ACC112 (cell line): ENCODE measurements around the gene TMEM39B.
"Not testable (repeated sequence)": the region's sequence is repeated elsewhere in the genome, so short reads cannot be mapped to it uniquely, and the experiment has no call there.

Experiments
- H2AFZ ChIP-seq: fragments of 200-600 bp; sonication (generic); one replicate; pipeline ENCODE4 v1.6.0; 2017; ENCODE audit warnings: antibody characterized with exemption, low read length; ENCODE audit not compliant: unreplicated experiment
- H3K27ac ChIP-seq: fragments of 200-600 bp; sonication (generic); 2 replicates; pipeline ENCODE4 v1.5.1; 2014; ENCODE audit warnings: low read depth, mild to moderate bottlenecking, antibody characterized with exemption, low read length, moderate library complexity
- H3K27me3 ChIP-seq: fragments of 200-600 bp; sonication (generic); 2 replicates; pipeline ENCODE4 v1.6.1; 2014; ENCODE audit warnings: mild to moderate bottlenecking, antibody characterized with exemption, low read length, moderate library complexity, mixed read lengths; ENCODE audit not compliant: insufficient read depth
- H3K36me3 ChIP-seq: fragments of 200-600 bp; sonication (generic); 2 replicates; pipeline ENCODE4 v1.6.1; 2016; ENCODE audit warnings: mild to moderate bottlenecking, antibody characterized with exemption, low read length, moderate library complexity, mixed read lengths; ENCODE audit not compliant: insufficient read depth
- H3K4me1 ChIP-seq: fragments of 200-600 bp; sonication (generic); one replicate; pipeline ENCODE4 v1.6.1; 2016; ENCODE audit warnings: low read length, mixed read lengths; ENCODE audit not compliant: insufficient read depth, unreplicated experiment, control insufficient read depth
- H3K4me3 ChIP-seq: fragments of 200-600 bp; sonication (generic); 2 replicates; pipeline ENCODE4 v1.5.1; 2014; ENCODE audit warnings: mild to moderate bottlenecking, low read depth, low read length
- H3K79me2 ChIP-seq: fragments of 200-600 bp; sonication (generic); one replicate; pipeline ENCODE4 v1.6.0; 2016; ENCODE audit warnings: low read length; ENCODE audit not compliant: control insufficient read depth, unreplicated experiment, insufficient read depth

Gene TMEM39B

GRCh38 chr1:32068957-32069588 lies 3.7 kb upstream of the TMEM39B start:
- Histone ChIP-seq H3K27me3 (no peaks in the 10 kb centered on the region), H3K4me1 (peaks cover 29% of the 10 kb centered on the region), H2AFZ (no peak overlapping the region), H3K4me3 (no peak overlapping the region), H3K27ac (peak overlapping the region; percentile 3; the same call in 1 of the 2 replicates), H3K36me3 (no peaks in the 10 kb centered on the region), H3K79me2 (peaks cover 8% of the 10 kb centered on the region)

GRCh38 chr1:32071758-32072621 lies 749 bp upstream of the TMEM39B start:
- H2AFZ ChIP-seq: peak overlapping the region; percentile 39
- peaks cover 4% of the 10 kb centered on the region; the same call in 1 of the 2 replicates for H3K36me3 ChIP-seq
- H3K79me2 ChIP-seq: peaks cover 23% of the 10 kb centered on the region
- no peaks in the 10 kb centered on the region for H3K27me3 ChIP-seq
- H3K27ac ChIP-seq: peak overlapping the region; percentile 74
- H3K4me3 ChIP-seq: peak overlapping the region; percentile 77
- peaks cover 48% of the 10 kb centered on the region for H3K4me1 ChIP-seq

GRCh38 chr1:32073299-32074229 lies 825 bp downstream of the TMEM39B start:
- peak overlapping the region; percentile 77 for H3K4me3 ChIP-seq
- peaks cover 9% of the 10 kb centered on the region for H3K36me3 ChIP-seq
- H2AFZ ChIP-seq: peak overlapping the region; percentile 17
- H3K27me3 ChIP-seq: no peaks in the 10 kb centered on the region
- peak overlapping the region; percentile 74 for H3K27ac ChIP-seq
- H3K4me1 ChIP-seq: peaks cover 41% of the 10 kb centered on the region
- H3K79me2 ChIP-seq: peaks cover 30% of the 10 kb centered on the region

GRCh38 chr1:32074841-32075240 lies 2.1 kb downstream of the TMEM39B start:
- peaks cover 9% of the 10 kb centered on the region for H3K36me3 ChIP-seq
- peaks cover 30% of the 10 kb centered on the region for H3K79me2 ChIP-seq
- H3K27me3 ChIP-seq: no peaks in the 10 kb centered on the region
- no peak overlapping the region; the same call in 1 of the 2 replicates for H3K4me3 ChIP-seq
- peaks cover 31% of the 10 kb centered on the region for H3K4me1 ChIP-seq
- no peak overlapping the region for H2AFZ ChIP-seq
- H3K27ac ChIP-seq: peak overlapping the region; percentile 24; the same call in 1 of the 2 replicates

- H3K79me2 ChIP-seq: peaks cover 30% of the 10 kb centered on the region
- no peak overlapping the region for H2AFZ ChIP-seq
- no peak overlapping the region for H3K4me3 ChIP-seq
- H3K36me3 ChIP-seq: peaks cover 15% of the 10 kb centered on the region
- H3K4me1 ChIP-seq: peaks cover 27% of the 10 kb centered on the region
- H3K27me3 ChIP-seq: no peaks in the 10 kb centered on the region
- H3K27ac ChIP-seq: no peak overlapping the region
Observed at GRCh38 chr1:32077451-32077850, 4.7 kb downstream of the TMEM39B start.

GRCh38 chr1:32082022-32082421 lies 9.3 kb downstream of the TMEM39B start:
- Histone ChIP-seq H2AFZ (no peak overlapping the region), H3K36me3 (peaks cover 18% of the 10 kb centered on the region), H3K27ac (no peak overlapping the region), H3K27me3 (no peaks in the 10 kb centered on the region), H3K4me1 (peaks cover 3% of the 10 kb centered on the region), H3K79me2 (peaks cover 6% of the 10 kb centered on the region), H3K4me3 (no peak overlapping the region)

- H3K36me3 ChIP-seq: peaks cover 17% of the 10 kb centered on the region; the same call in 1 of the 2 replicates
- H3K4me1 ChIP-seq, H3K27ac ChIP-seq, H3K27me3 ChIP-seq, H3K4me3 ChIP-seq, H2AFZ ChIP-seq, H3K79me2 ChIP-seq: not testable (repeated sequence)
Observed at GRCh38 chr1:32086381-32086780, 13.6 kb downstream of the TMEM39B start.

GRCh38 chr1:32091176-32091575 lies 18.4 kb downstream of the TMEM39B start:
- Histone ChIP-seq H2AFZ (no peak overlapping the region), H3K4me3 (no peak overlapping the region), H3K36me3 (peaks cover 17% of the 10 kb centered on the region; the same call in 1 of the 2 replicates), H3K27me3 (no peaks in the 10 kb centered on the region), H3K79me2 (no peaks in the 10 kb centered on the region), H3K27ac (no peak overlapping the region), H3K4me1 (no peaks in the 10 kb centered on the region)

- no peaks in the 10 kb centered on the region for H3K79me2 ChIP-seq
- no peak overlapping the region for H3K27ac ChIP-seq
- peaks cover 18% of the 10 kb centered on the region; the same call in 1 of the 2 replicates for H3K36me3 ChIP-seq
- H2AFZ ChIP-seq: no peak overlapping the region
- no peaks in the 10 kb centered on the region for H3K27me3 ChIP-seq
- no peaks in the 10 kb centered on the region for H3K4me1 ChIP-seq
- no peak overlapping the region for H3K4me3 ChIP-seq
Observed at GRCh38 chr1:32091591-32091990, 18.9 kb downstream of the TMEM39B start.
